CD4-positive, alpha-beta T cell treated with Interleukin-15 for 4 hours (primary cell): ENCODE measurements around the gene RRM1.

Experiments
- DNase-seq: peaks from one replicate; pipeline ENCODE4 v3.0.0-alpha.2; 2020; ENCODE audit warnings: low spot score

RRM1 gene

DNA sequence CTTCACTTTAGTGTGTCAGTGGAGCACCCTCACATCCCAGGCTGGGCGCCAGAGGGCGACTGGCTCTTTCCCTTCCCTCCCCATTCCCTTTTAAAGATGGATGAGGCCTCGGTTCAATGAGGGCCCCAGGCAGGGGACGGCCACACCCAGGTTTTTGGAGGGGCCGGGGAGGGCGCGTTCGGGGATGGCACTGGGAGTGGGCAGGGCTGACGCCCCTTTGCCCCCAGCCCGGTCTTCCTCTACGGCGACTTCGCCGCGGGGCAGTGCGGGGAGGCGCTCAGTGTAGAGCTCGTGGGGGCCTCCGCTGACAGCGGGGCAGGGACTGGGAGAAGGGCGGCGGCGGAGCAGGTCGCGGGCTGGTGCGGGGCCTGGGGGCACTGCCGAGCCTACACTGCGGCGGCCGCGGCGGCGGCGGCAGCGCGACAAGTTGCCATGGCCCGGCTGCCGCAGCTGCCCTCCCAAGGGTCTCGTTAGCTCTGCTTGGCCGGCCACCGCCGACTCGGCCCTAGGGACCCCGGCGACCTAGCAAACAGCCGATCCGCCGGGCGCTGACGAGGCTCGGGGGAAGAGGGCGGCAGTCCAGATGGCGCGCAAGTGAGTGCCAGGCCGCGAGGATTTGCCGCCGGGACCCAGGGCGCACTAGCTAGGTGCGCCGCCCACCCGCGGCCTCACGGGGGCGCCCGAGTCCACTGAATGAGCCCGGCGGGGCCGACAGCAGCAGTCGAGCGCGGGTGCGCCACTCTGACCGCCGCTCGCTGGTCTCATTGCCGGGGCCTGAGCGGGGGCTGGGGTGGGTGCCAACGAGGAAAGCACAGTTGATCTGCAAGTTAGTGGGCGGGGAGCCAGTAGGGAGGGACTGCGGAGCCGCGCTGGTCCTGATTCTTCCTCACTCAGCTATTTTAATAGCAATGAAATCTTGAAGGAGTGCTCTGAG, 92.7 kb downstream of the RRM1 start:
- DNase-seq, result peak; percentile 82
